Subcutaneous abdominal adipose tissue (tissue), 5 donors: Measurements from ENCODE around the gene KIAA1328.

Experiments
- H3K27ac ChIP-seq: one replicate; pipeline ENCODE4 v1.7.0; 2013; ENCODE audit warnings: low read depth, mild to moderate bottlenecking, inconsistent platforms, low read length, moderate library complexity
- H3K27me3 ChIP-seq, 5 donors: one replicate each; pipeline ENCODE4 v1.7.0; 2013; ENCODE audit warnings: low read length in 5 of 5, inconsistent platforms in 1 of 5; ENCODE audit not compliant: control insufficient read depth in 5 of 5, insufficient read depth in 4 of 5
- H3K36me3 ChIP-seq, 5 donors: one replicate each; pipeline ENCODE4 v1.7.0; 2013; ENCODE audit warnings: low read length in 5 of 5; ENCODE audit not compliant: control insufficient read depth in 5 of 5, insufficient read depth in 5 of 5
- H3K4me1 ChIP-seq, 5 donors: one replicate each; pipeline ENCODE4 v1.7.0; 2013; ENCODE audit warnings: low read length in 5 of 5, mild to moderate bottlenecking in 3 of 5, moderate library complexity in 1 of 5; ENCODE audit not compliant: control insufficient read depth in 5 of 5, insufficient read depth in 5 of 5
- H3K4me3 ChIP-seq, 5 donors: one replicate each; pipeline ENCODE4 v1.7.0; 2013; ENCODE audit warnings: low read length in 5 of 5, low read depth in 1 of 5
- H3K9ac ChIP-seq, 5 donors: one replicate each; pipeline ENCODE4 v1.7.0; 2013; ENCODE audit warnings: low read length in 5 of 5, mild to moderate bottlenecking in 4 of 5, moderate library complexity in 3 of 5
- H3K9me3 ChIP-seq, 5 donors: one replicate each; pipeline ENCODE4 v1.7.0; 2013; ENCODE audit warnings: low read length in 5 of 5; ENCODE audit not compliant: control insufficient read depth in 5 of 5
- donor health status: healthy.
- donor health status: healthy.
- donor health status: healthy.
- donor health status: healthy.
- donor health status: healthy.

KIAA1328 gene

GRCh38 chr18:37238282-37239108 lies 409.6 kb downstream of the KIAA1328 start:
- Histone ChIP-seq H3K9me3 (no peaks in the 10 kb centered on the region), H3K27ac (no peak overlapping the region), H3K4me1 (peaks cover 0 to 15% (median 11%) of the 10 kb centered on the region in 5 donors), H3K36me3 (no peaks in the 10 kb centered on the region), H3K27me3 (peaks cover 0 to 8% (median 3%) of the 10 kb centered on the region in 5 donors), H3K4me3 (no peak overlapping the region), H3K9ac (no peak overlapping the region)

- Histone ChIP-seq H3K36me3 (no peaks in the 10 kb centered on the region), H3K9me3 (no peaks in the 10 kb centered on the region), H3K9ac (no peak overlapping the region), H3K4me3 (no peak overlapping the region), H3K27me3 (peaks cover 3 to 10% (median 8%) of the 10 kb centered on the region in 5 donors), H3K4me1 (no peaks in the 10 kb centered on the region), H3K27ac (no peak overlapping the region)
Observed at GRCh38 chr18:37242091-37242490, 413.2 kb downstream of the KIAA1328 start.

- Histone ChIP-seq H3K36me3 (no peaks in the 10 kb centered on the region), H3K9ac (no peak overlapping the region), H3K4me1 (no peaks in the 10 kb centered on the region)
Observed at GRCh38 chr18:37242826-37243560, 414.1 kb downstream of the KIAA1328 start.

GRCh38 chr18:37243741-37244140 lies 414.8 kb downstream of the KIAA1328 start:
- Histone ChIP-seq H3K4me1 (no peaks in the 10 kb centered on the region), H3K9me3 (no peaks in the 10 kb centered on the region), H3K36me3 (no peaks in the 10 kb centered on the region), H3K4me3 (no peak overlapping the region), H3K27me3 (peaks cover 3 to 15% (median 8%) of the 10 kb centered on the region in 5 donors), H3K9ac (no peak overlapping the region), H3K27ac (no peak overlapping the region)

More at GRCh38 chr18:37242826-37243560, 414.1 kb downstream of the KIAA1328 start:
- Histone ChIP-seq H3K4me3 (no peak overlapping the region), H3K9me3 (no peaks in the 10 kb centered on the region), H3K27me3 (peaks cover 3 to 10% (median 8%) of the 10 kb centered on the region in 5 donors), H3K27ac (no peak overlapping the region)

- Histone ChIP-seq H3K27ac (no peak overlapping the region), H3K4me1 (no peaks in the 10 kb centered on the region), H3K27me3 (peaks cover 10 to 21% (median 14%) of the 10 kb centered on the region in 5 donors), H3K9ac (no peak overlapping the region), H3K36me3 (no peaks in the 10 kb centered on the region), H3K4me3 (no peak overlapping the region), H3K9me3 (no peaks in the 10 kb centered on the region)
Observed at GRCh38 chr18:37244618-37245017, 415.7 kb downstream of the KIAA1328 start.

- Histone ChIP-seq H3K27ac (no peak overlapping the region), H3K4me3 (no peak overlapping the region), H3K9me3 (no peaks in the 10 kb centered on the region), H3K4me1 (no peaks in the 10 kb centered on the region), H3K27me3 (peaks cover 21 to 39% (median 27%) of the 10 kb centered on the region in 5 donors), H3K9ac (no peak overlapping the region), H3K36me3 (no peaks in the 10 kb centered on the region)
Observed at GRCh38 chr18:37246779-37247340, 417.9 kb downstream of the KIAA1328 start.

GRCh38 chr18:37247497-37248161 lies 418.7 kb downstream of the KIAA1328 start:
- H3K27me3 ChIP-seq, result peaks cover 24 to 38% (median 32%) of the 10 kb centered on the region in 5 donors
- H3K27ac ChIP-seq, result no peak overlapping the region
- H3K4me3 ChIP-seq, result no peak overlapping the region
- H3K9me3 ChIP-seq, result no peaks in the 10 kb centered on the region
- H3K4me1 ChIP-seq, result no peaks in the 10 kb centered on the region
- no peaks in the 10 kb centered on the region for H3K36me3 ChIP-seq
- H3K9ac ChIP-seq, result no peak overlapping the region

GRCh38 chr18:37248281-37248680 lies 419.4 kb downstream of the KIAA1328 start:
- Histone ChIP-seq H3K36me3 (no peaks in the 10 kb centered on the region), H3K4me3 (no peak overlapping the region), H3K9me3 (no peaks in the 10 kb centered on the region), H3K27ac (no peak overlapping the region), H3K9ac (no peak overlapping the region), H3K4me1 (no peaks in the 10 kb centered on the region), H3K27me3 (peaks cover 28 to 42% (median 38%) of the 10 kb centered on the region in 5 donors)

GRCh38 chr18:37249171-37249886 lies 420.4 kb downstream of the KIAA1328 start:
- no peak overlapping the region for H3K27ac ChIP-seq
- no peaks in the 10 kb centered on the region for H3K36me3 ChIP-seq
- no peaks in the 10 kb centered on the region for H3K9me3 ChIP-seq
- peaks cover 0 to 2% (median under 1%) of the 10 kb centered on the region in 5 donors for H3K4me1 ChIP-seq
- peaks cover 31 to 45% (median 38%) of the 10 kb centered on the region in 5 donors for H3K27me3 ChIP-seq
- no peak overlapping the region for H3K4me3 ChIP-seq
- no peak overlapping the region for H3K9ac ChIP-seq
